ENCODE data around the gene M1AP. TPM values are rescaled to one million over a fixed set of nuclear protein-coding genes. Genes with fewer than 3 reads are reported as not detected.

The M1AP gene
- total RNA-seq, 1 experiment from 2014 or later: not detected

- no peak for ATAC-seq
- DNase-seq (ENCODE audit: low read depth, low spot score): no peak
- no peak overlapping the region for H3K27ac ChIP-seq (ENCODE audit: low read length)
- H3K9me3 ChIP-seq (ENCODE audit: control insufficient read depth, insufficient read depth, low read depth, low read length): no peaks in the 10 kb centered on the region
- H3K27me3 ChIP-seq (ENCODE audit: control insufficient read depth, insufficient read depth, low read length): peaks cover 16% of the 10 kb centered on the region
- ChIA-PET POLR2A (no interaction called here), CTCF (no interaction called here)
- no peaks in the 10 kb centered on the region for H3K36me3 ChIP-seq (ENCODE audit: control insufficient read depth, insufficient read depth, low read length)
- TF ChIP-seq, protein P1, sequence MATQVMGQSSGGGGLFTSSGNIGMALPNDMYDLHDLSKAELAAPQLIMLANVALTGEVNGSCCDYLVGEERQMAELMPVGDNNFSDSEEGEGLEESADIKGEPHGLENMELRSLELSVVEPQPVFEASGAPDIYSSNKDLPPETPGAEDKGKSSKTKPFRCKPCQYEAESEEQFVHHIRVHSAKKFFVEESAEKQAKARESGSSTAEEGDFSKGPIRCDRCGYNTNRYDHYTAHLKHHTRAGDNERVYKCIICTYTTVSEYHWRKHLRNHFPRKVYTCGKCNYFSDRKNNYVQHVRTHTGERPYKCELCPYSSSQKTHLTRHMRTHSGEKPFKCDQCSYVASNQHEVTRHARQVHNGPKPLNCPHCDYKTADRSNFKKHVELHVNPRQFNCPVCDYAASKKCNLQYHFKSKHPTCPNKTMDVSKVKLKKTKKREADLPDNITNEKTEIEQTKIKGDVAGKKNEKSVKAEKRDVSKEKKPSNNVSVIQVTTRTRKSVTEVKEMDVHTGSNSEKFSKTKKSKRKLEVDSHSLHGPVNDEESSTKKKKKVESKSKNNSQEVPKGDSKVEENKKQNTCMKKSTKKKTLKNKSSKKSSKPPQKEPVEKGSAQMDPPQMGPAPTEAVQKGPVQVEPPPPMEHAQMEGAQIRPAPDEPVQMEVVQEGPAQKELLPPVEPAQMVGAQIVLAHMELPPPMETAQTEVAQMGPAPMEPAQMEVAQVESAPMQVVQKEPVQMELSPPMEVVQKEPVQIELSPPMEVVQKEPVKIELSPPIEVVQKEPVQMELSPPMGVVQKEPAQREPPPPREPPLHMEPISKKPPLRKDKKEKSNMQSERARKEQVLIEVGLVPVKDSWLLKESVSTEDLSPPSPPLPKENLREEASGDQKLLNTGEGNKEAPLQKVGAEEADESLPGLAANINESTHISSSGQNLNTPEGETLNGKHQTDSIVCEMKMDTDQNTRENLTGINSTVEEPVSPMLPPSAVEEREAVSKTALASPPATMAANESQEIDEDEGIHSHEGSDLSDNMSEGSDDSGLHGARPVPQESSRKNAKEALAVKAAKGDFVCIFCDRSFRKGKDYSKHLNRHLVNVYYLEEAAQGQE (IDR thresholded peaks at IDR 0.05; ENCODE audit: insufficient read depth in 1 of 2, low read depth in 2 of 2, low read length in 1 of 2): no peak
- TF ChIP-seq SIN3A (IDR thresholded peaks at IDR 0.05; ENCODE audit: borderline replicate concordance, insufficient read depth, low read depth, low read length) (no peak), POLR2AphosphoS5 (IDR thresholded peaks at IDR 0.05; ENCODE audit: low read depth, low read length) (no peak), TCF7L2 (IDR thresholded peaks at IDR 0.05; ENCODE audit: low read depth, low read length) (no peak)
- TF ChIP-seq, protein P2, sequence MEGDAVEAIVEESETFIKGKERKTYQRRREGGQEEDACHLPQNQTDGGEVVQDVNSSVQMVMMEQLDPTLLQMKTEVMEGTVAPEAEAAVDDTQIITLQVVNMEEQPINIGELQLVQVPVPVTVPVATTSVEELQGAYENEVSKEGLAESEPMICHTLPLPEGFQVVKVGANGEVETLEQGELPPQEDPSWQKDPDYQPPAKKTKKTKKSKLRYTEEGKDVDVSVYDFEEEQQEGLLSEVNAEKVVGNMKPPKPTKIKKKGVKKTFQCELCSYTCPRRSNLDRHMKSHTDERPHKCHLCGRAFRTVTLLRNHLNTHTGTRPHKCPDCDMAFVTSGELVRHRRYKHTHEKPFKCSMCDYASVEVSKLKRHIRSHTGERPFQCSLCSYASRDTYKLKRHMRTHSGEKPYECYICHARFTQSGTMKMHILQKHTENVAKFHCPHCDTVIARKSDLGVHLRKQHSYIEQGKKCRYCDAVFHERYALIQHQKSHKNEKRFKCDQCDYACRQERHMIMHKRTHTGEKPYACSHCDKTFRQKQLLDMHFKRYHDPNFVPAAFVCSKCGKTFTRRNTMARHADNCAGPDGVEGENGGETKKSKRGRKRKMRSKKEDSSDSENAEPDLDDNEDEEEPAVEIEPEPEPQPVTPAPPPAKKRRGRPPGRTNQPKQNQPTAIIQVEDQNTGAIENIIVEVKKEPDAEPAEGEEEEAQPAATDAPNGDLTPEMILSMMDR (IDR thresholded peaks at IDR 0.05): no peak
- no peaks in the 10 kb centered on the region for H3K4me1 ChIP-seq (ENCODE audit: control insufficient read depth, insufficient read depth, low read length)
- intact Hi-C loops (cut with micrococcal nuclease; ENCODE audit: unreplicated experiment): no loop called here
- in situ Hi-C loops (cut with HindIII; ENCODE audit: low pct_unique_long_range_greater_than_20kb, low sequenced_read_pairs): no loop called here
- no TSS peak for BruUV-seq (replicated peaks)
- H3K4me3 ChIP-seq (ENCODE audit: low read depth in 2 of 2, low read length in 2 of 2): no peak overlapping the region
These were observed 54.0 kb downstream of the M1AP start for GRCh38 chr2:74593826-74594772.

- ATAC-seq (no peak), DNase-seq (ENCODE audit: low read depth, low spot score) (no peak)
- Histone ChIP-seq H3K27me3 (ENCODE audit: control insufficient read depth, insufficient read depth, low read length) (peaks cover 12% of the 10 kb centered on the region), H3K4me3 (ENCODE audit: low read depth in 2 of 2, low read length in 2 of 2) (no peak overlapping the region), H3K27ac (ENCODE audit: low read length) (no peak overlapping the region), H3K4me1 (ENCODE audit: control insufficient read depth, insufficient read depth, low read length) (no peaks in the 10 kb centered on the region), H3K36me3 (ENCODE audit: control insufficient read depth, insufficient read depth, low read length) (no peaks in the 10 kb centered on the region), H3K9me3 (ENCODE audit: control insufficient read depth, insufficient read depth, low read depth, low read length) (no peaks in the 10 kb centered on the region)
- ChIA-PET CTCF (interaction anchor here (0.6 to 2.3 kb wide), 4 partner anchors 11 to 106 kb away, joined by 3 to 9 read pairs (median 4); partner anchors contain the start of genes CCDC142 and TTC31), POLR2A (interaction anchor here (0.6 kb wide), 1 partner anchor 9 kb away, joined by 18 read pairs; no protein-coding TSS in a partner anchor)
- TF ChIP-seq, protein P1 (IDR thresholded peaks at IDR 0.05; ENCODE audit: insufficient read depth in 1 of 2, low read depth in 2 of 2, low read length in 1 of 2): no peak
- TF ChIP-seq TCF7L2 (IDR thresholded peaks at IDR 0.05; ENCODE audit: low read depth, low read length): no peak
- TF ChIP-seq, protein P2 (IDR thresholded peaks at IDR 0.05): no peak
- no peak for TF ChIP-seq POLR2AphosphoS5 (IDR thresholded peaks at IDR 0.05; ENCODE audit: low read depth, low read length)
- TF ChIP-seq SIN3A (IDR thresholded peaks at IDR 0.05; ENCODE audit: borderline replicate concordance, insufficient read depth, low read depth, low read length): no peak
- no TSS peak for BruUV-seq (replicated peaks)
- intact Hi-C loops (cut with micrococcal nuclease; ENCODE audit: unreplicated experiment): loop anchor here (5.0 to 10.0 kb wide), 2 partner anchors 84 to 106 kb away; partner anchors contain the start of genes CCDC142, PCGF1 and TTC31
- in situ Hi-C loops (cut with HindIII; ENCODE audit: low pct_unique_long_range_greater_than_20kb, low sequenced_read_pairs): no loop called here
These were observed 59.5 kb downstream of the M1AP start for GRCh38 chr2:74588664-74589063.

Measured in Panc1 (cell line).